SK-N-SH (cell line): ENCODE measurements around the gene LPCAT3.

Source experiments
- CHD2 ChIP-seq: fragments of 150-350 bp; IDR thresholded peaks from 2 replicates; pipeline ENCODE4 v1.6.1; 2018; ENCODE audit warnings: low read length; ENCODE audit not compliant: partially characterized antibody
- GATA2 ChIP-seq: sonication (generic); formaldehyde crosslinking; IDR thresholded peaks from 2 replicates; pipeline ENCODE4 v1.5.0; 2020; ENCODE audit warnings: mild to moderate bottlenecking, missing genetic modification reagents
- MAX ChIP-seq: IDR thresholded peaks from 2 replicates; pipeline ENCODE4 v1.4.0; 2012; ENCODE audit warnings: low read depth
- NFIC ChIP-seq: IDR thresholded peaks from 2 replicates; pipeline ENCODE4 v1.4.0; 2012; ENCODE audit warnings: borderline replicate concordance
- NRF1 ChIP-seq: IDR thresholded peaks from 2 replicates; pipeline ENCODE4 v1.6.1; 2012; ENCODE audit warnings: low read depth, mild to moderate bottlenecking, low read length
- POLR2AphosphoS5 ChIP-seq: IDR thresholded peaks from 2 replicates; pipeline ENCODE4 v1.6.1; 2012; ENCODE audit warnings: low read depth, low read length
- RFX5 ChIP-seq: IDR thresholded peaks from 2 replicates; pipeline ENCODE4 v1.6.1; 2012; ENCODE audit warnings: mild to moderate bottlenecking, improper control_type of control experiment, low read length
- SIN3A ChIP-seq: IDR thresholded peaks from 2 replicates; pipeline ENCODE4 v1.6.1; 2012; ENCODE audit warnings: low read depth, mild to moderate bottlenecking, low read length, moderate library complexity, borderline replicate concordance
- SMC3 ChIP-seq: IDR thresholded peaks from 2 replicates; pipeline ENCODE4 v1.6.1; 2012; ENCODE audit warnings: low read depth, low read length, improper control_type of control experiment
- TCF12 ChIP-seq: IDR thresholded peaks from 2 replicates; pipeline ENCODE4 v1.4.0; 2012
- TEAD4 ChIP-seq: IDR thresholded peaks from 2 replicates; pipeline ENCODE4 v1.4.0; 2012; ENCODE audit warnings: mild to moderate bottlenecking, borderline replicate concordance; ENCODE audit not compliant: insufficient read depth
- USF2 ChIP-seq: fragments of 150-350 bp; IDR thresholded peaks from 2 replicates; pipeline ENCODE4 v1.6.1; 2017; ENCODE audit warnings: antibody characterized with exemption, low read length, low read depth, borderline replicate concordance
- TF ChIP-seq, protein P1 (sequence below): fragments of 200-600 bp; sonication (generic); IDR thresholded peaks from 2 replicates; pipeline ENCODE4 v1.6.1; 2017; ENCODE audit warnings: antibody characterized with exemption, mild to moderate bottlenecking, moderate library complexity

DNA sequence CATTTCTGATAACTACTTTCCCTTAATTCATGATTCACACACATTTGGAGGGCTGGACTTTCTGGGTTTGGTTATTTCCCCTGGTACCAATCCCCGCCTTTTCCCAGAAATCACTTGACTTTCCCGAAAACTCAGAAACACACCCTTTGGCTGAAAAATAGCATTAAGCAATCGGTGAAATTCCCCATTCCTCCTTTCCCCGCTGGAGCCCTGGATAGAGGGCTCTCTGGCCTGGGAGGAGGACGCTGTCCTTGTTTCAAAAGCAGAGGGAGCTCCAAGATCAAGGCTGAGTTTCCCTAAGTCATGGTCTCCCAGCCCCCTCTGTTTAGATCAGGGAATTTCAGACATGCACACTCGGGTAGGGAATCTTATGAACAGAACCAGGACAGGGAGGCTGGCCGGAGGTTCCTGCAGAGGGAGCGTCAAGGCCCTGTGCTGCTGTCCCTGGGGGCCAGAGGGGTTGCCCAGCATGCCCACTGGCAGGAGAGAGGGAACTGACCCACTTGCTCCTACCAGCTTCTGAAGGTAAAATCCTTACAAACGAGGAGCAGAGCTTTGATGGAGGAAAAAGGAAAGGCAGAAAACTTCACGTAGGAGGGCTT is 42.2 kb upstream of the LPCAT3 start, which contains the start of gene C1S:
- TF ChIP-seq TCF12, result no peak
- no peak for TF ChIP-seq NFIC
- no peak for TF ChIP-seq NRF1
- TF ChIP-seq RFX5, result no peak
- no peak for TF ChIP-seq GATA2 (CRISPR knock-in tag)
- TF ChIP-seq, protein P1, sequence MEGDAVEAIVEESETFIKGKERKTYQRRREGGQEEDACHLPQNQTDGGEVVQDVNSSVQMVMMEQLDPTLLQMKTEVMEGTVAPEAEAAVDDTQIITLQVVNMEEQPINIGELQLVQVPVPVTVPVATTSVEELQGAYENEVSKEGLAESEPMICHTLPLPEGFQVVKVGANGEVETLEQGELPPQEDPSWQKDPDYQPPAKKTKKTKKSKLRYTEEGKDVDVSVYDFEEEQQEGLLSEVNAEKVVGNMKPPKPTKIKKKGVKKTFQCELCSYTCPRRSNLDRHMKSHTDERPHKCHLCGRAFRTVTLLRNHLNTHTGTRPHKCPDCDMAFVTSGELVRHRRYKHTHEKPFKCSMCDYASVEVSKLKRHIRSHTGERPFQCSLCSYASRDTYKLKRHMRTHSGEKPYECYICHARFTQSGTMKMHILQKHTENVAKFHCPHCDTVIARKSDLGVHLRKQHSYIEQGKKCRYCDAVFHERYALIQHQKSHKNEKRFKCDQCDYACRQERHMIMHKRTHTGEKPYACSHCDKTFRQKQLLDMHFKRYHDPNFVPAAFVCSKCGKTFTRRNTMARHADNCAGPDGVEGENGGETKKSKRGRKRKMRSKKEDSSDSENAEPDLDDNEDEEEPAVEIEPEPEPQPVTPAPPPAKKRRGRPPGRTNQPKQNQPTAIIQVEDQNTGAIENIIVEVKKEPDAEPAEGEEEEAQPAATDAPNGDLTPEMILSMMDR, result peak; percentile 70
- no peak for TF ChIP-seq MAX
- peak; percentile 82 for TF ChIP-seq SMC3
- TF ChIP-seq TEAD4, result no peak
- TF ChIP-seq CHD2, result no peak
- no peak for TF ChIP-seq SIN3A
- no peak for TF ChIP-seq POLR2AphosphoS5
- no peak for TF ChIP-seq USF2
